ENCODE results near the gene CTNS.

The CTNS gene

DNA sequence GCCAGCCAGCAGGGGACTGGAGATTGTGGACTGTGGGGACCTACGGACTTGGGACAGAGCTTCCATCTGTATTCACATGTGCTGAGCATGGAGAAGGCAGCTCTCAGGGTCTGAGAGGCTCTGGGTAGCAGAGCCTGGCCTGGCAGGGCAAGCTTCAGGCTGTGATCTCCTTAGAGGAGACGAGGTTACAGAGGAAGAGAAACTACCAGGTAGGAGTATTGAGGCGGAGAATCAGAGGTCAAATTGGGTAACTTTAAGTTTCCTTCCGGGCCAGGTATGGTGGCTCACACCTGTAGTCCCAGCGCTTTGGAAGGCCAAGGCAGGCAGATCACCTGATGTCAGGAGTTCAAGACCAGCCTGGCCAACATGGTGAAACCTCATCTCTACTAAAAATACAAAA is 8.8 kb downstream of the CTNS start:
- no peak for DNase-seq (ENCODE audit: low read depth)
- TF ChIP-seq, protein P1, sequence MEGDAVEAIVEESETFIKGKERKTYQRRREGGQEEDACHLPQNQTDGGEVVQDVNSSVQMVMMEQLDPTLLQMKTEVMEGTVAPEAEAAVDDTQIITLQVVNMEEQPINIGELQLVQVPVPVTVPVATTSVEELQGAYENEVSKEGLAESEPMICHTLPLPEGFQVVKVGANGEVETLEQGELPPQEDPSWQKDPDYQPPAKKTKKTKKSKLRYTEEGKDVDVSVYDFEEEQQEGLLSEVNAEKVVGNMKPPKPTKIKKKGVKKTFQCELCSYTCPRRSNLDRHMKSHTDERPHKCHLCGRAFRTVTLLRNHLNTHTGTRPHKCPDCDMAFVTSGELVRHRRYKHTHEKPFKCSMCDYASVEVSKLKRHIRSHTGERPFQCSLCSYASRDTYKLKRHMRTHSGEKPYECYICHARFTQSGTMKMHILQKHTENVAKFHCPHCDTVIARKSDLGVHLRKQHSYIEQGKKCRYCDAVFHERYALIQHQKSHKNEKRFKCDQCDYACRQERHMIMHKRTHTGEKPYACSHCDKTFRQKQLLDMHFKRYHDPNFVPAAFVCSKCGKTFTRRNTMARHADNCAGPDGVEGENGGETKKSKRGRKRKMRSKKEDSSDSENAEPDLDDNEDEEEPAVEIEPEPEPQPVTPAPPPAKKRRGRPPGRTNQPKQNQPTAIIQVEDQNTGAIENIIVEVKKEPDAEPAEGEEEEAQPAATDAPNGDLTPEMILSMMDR (IDR thresholded peaks at IDR 0.05; ENCODE audit: low read length, missing control alignments): no peak
- H3K4me3 ChIP-seq (replicated peaks; ENCODE audit: low read depth, low read length): no peak overlapping the region

DNA sequence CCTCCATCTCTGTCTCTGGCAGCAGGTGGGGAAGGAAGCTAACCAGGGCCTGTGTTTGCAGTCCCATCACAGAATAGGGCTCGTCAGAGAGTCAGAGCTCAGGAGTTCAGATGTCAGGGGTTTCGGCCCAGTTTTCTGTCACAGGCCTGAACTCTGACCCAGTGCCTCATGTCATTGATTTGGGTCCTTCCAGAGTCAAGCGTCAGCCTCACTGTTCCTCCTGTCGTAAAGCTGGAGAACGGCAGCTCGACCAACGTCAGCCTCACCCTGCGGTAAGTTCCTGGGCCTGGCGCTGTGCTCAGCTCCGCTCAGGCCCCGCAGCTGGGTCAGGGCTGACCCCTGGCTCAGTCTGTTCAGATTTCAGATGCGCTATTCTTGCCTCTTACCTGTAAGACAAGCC is 10.7 kb downstream of the CTNS start:
- no peak for DNase-seq (ENCODE audit: low read depth)
- H3K4me3 ChIP-seq (replicated peaks; ENCODE audit: low read depth, low read length): no peak overlapping the region
- TF ChIP-seq, protein P1 (IDR thresholded peaks at IDR 0.05; ENCODE audit: low read length, missing control alignments): no peak

DNA sequence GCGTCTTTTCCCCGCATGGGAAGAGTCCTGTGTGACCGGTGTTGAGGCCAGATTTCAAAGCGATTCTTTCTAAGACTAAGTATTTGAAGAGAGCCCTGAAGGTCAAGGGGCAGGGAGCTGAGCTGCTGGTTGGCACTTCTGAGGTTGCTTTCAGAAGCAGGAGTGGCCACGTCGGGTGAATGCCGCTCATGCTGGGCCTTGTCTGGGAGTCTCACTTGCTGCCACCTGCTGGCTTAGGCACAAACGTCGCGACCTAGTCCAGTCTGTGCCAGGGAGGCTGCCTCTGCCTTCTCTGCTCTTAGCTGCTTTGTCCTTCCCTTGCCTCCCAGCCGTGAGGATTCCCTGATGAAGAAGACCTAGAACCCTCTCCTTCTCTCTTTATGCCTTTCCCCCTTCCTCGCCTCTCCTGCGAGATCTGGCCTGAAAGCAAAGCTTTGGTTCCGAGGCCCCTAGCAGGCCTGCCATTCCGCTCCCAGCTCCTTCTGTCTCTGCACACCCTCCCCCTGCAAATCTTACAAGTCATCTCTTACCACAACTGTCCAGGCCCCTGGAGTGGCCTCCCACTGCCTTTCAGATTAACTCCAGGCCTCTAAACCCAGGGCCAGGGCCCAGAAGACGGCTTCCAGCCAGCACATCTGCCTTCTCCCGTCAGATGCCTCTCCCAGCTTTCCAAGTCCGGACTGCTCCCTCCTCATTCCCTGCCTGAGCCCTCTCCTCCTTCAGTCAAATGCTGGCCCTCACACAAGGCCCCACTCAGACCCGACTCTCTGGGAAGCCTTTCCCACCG is 11.4 kb downstream of the CTNS start:
- H3K4me3 ChIP-seq (replicated peaks; ENCODE audit: low read depth, low read length): no peak overlapping the region
- DNase-seq (ENCODE audit: low read depth): peak; percentile 73
- TF ChIP-seq, protein P1 (IDR thresholded peaks at IDR 0.05; ENCODE audit: low read length, missing control alignments): peak; percentile 50

DNA sequence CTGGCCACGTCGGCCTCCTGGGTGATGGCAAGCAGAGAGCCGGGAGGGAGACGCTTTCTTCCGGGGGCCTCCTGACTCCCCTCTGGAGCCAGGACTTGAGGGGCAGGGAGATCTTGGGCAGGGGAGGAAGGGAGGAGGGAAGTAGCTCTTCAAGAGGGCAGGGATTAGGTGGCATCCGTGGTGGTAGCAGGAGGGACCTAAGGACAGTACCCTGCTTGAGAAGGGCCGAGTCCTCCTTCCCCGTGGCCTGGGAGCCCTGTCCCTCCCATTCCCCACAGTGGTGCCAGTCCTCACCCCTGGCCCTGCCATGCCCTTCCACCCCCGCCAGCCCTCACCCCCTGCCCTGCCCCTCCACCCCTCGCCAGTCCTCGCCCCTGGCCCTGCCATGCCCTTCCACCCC is 19.2 kb downstream of the CTNS start:
- no peak for DNase-seq (ENCODE audit: low read depth)
- TF ChIP-seq, protein P1 (IDR thresholded peaks at IDR 0.05; ENCODE audit: low read length, missing control alignments): no peak
- no peak overlapping the region for H3K4me3 ChIP-seq (replicated peaks; ENCODE audit: low read depth, low read length)

DNA sequence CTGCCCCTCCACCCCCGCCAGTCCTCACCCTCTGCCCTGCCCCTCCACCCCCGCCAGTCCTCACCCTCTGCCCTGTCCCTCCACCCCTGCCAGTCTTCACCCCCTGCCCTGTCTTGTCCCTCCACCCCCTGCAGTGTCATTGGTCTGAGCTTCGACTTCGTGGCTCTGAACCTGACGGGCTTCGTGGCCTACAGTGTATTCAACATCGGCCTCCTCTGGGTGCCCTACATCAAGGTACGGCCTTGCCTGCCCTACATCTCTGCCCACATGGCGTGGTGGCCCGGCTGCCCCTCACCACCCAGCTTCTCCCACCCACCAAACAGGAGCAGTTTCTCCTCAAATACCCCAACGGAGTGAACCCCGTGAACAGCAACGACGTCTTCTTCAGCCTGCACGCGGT is 19.8 kb downstream of the CTNS start:
- H3K4me3 ChIP-seq (replicated peaks; ENCODE audit: low read depth, low read length): no peak overlapping the region
- DNase-seq (ENCODE audit: low read depth): no peak
- TF ChIP-seq, protein P1 (IDR thresholded peaks at IDR 0.05; ENCODE audit: low read length, missing control alignments): no peak

DNA sequence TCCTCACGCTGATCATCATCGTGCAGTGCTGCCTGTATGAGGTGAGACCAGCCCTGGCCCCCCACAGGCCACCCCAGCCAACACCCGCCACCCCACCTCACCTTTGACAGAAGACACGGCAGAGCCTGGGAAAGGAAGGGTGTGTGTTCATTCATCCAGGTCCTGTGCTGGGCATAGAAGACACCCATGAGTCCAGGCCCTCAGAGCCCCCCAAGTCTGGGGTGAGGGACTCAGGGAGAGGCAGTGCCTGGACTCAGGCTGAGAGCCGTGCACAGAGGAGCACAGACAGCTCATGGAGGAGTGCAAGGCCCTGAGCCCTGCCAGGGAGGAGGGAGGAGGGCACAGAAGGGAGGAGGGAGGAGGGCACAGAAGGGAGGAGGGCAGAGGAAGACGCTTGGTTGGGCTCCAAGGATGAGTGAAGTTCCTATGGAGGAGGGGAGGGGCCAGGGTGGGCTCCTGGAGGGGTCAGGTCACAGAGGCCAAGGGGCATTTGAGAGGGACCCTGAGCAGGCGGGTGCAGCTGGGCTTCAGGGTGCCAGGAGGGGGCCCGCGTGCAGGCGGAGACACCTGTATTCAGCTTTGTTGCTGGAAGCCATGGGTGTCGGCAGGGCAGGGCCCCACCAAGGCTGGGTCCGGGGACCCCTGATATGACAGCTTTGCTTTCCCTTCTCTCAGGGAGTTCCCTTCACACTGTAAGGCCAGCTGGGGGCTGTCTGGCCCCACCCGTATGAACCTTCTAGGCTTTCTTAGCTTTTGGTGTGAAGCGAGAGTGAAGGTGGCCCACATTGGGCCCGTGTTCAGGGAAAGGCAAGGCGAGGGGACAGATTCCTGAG is 20.4 kb downstream of the CTNS start:
- TF ChIP-seq, protein P1 (IDR thresholded peaks at IDR 0.05; ENCODE audit: low read length, missing control alignments): no peak
- DNase-seq (ENCODE audit: low read depth): no peak
- no peak overlapping the region for H3K4me3 ChIP-seq (replicated peaks; ENCODE audit: low read depth, low read length)
